DMS153 treated with DMSO at 0.1 percent for 48 hours (cell line): ENCODE data around the gene DBI.
"Not testable (repeated sequence)": the region's sequence is repeated elsewhere in the genome, so short reads cannot be mapped to it uniquely, and the experiment has no call there.

Source experiments
- DNase-seq: peaks from one replicate; lab custom pipeline; 2025; ENCODE audit not compliant: unreplicated experiment; lab: John Stamatoyannopoulos, UW

Gene DBI

DNA sequence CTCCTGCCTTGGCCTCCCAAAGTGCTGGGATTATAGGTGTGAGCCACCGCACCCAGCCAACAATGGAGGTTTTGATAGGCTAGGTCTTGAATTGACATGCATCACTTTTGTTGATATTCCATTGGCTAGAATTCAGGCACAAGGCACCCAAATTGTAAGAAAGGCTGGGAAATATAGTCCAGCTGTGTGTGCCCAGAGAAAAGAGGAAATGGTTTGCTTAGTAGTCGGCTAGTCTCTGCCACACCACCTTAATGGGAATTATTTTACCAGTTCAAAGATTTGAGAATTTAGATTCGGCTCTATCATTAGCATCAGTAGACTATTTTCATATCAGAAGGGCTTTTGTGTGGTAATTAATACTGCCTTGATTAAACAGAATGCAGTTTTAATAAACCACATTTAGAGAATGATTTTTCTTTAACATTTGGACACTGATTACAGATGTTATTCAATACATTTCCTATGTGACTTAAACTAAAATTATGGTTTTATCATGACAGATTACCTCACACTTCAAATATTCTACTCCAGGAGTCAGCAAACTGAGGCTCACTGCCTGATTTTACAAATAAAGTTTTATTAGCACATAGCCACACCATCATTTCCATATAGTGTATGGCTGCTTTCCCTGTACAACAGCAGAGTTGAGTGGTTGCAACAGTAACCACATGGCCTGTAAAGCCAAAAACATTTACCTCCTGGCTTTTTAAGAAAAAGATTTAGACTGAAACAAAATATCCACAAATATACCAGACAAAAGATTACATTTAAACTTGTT, 27.4 kb downstream of the DBI start:
- DNase-seq: no peak

DNA sequence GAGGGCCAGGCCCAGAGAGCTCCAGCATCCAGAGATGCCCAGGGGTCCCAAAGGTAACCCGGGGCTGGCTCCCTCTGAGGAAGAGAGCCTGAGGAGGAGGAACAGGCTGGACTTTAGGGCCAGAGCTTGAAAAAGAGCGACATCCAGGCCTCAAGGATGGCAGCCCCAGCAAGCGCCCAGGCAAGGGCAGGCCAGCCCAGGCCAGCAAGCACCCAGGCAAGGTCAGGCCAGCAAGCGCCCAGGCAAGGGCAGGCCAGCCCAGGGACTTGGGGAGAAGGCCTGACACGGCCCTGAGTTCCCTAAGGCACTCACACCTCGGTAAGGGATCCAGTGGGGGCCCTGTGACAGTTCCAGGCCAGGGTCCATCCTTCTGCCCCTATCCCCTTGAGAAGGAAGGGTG, 30.4 kb downstream of the DBI start:
- DNase-seq: no peak

DNA sequence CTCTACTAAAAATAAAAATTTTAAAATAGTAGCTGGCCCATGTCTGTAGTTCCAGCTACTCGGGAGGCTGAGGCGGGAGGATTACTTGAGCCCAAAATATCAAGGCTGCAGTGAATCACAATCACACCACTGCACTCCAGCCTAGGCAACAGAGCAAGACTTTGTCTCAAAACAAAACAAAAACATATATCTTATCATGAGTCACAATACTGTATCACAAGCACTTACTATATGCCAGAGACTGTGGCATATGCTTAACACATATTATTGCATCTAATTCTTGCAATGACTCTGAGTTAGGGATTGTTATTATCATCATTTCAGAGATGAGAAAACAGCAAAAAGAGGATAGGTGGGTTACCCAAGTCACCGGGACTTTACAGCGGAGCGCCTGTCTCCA, 35.3 kb downstream of the DBI start:
- no peak for DNase-seq

DNA sequence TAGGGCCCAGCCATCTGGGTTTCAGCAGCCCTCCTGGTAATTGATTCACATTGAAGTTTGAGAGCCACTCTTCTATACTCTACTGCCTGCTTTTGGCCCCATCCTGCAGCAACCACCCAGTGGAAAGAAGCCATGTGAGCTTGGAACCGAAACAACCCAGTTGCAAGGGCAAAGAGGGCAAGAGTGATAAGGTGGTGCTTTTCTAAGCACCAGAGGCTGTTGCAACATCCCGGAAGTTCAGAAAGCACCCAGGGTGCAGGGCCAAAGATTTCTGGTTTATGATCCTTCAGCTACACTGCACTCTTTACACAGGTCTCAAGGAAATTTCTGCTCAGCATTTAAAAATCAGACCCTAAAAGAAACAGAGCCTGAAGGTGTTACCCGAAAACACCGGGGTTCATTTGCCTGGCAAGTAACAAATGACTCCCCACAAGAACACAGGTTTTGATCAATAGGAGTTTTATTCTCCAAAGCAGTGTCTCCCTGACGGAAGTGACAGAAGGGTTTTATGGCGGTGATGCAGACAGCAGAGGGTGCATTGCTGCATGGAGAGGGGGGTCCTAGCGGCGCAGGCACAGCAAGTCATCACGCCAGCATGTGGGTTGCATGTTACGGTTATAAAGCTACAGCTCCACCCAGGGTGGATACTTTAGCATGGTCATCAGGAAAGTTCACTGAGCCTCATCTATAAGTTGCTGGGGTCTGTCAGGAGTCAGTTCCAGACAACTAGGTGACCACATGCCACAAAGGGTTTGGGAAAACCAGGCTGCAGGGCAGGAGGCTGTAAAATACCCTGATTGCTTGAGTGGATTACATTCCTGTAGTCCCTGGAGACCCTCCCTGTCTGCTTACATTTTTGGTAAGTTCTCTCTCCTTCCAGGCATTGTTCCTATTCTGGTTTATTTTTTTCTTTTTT, 36.1 kb downstream of the DBI start:
- DNase-seq: no peak

DNA sequence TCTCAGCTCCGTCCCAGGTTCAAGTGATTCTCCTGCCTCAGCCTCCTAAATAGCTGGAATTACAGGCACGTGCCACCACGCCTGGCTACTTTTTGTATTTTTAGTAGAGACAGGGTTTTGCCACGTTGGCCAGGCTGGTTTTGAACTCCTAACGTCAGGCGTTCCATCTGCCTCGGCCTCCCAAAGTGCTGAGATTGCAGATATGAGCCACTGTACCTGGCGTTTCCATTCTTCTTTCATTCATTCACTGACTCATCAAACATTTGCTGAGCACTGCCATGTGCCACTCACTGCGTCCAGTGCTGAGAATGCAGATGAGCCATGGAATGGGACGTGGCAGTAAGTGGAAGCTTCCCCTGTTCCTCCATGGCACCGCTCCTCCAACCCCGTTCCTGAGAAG, 36.8 kb downstream of the DBI start:
- not testable (repeated sequence) for DNase-seq

DNA sequence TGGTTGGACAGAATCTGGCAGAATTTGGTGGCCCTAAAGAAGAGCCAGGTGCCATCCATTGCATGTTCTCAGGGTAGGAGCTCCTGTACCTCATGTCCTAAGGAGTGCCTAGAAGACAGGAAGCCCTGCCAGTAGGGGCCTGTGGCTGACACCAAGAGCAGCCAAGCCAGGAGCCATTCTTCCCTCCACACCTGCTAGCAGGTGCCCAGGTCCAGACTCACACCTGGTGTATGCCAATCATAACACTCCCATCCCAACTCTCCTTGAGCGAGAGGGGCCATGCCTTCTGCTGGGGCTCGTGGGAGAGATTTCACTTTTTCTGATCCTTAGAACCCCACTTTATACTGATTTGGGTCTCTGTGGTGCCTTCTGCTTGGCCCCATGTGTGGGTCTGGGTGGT, 38.4 kb downstream of the DBI start:
- no peak for DNase-seq

DNA sequence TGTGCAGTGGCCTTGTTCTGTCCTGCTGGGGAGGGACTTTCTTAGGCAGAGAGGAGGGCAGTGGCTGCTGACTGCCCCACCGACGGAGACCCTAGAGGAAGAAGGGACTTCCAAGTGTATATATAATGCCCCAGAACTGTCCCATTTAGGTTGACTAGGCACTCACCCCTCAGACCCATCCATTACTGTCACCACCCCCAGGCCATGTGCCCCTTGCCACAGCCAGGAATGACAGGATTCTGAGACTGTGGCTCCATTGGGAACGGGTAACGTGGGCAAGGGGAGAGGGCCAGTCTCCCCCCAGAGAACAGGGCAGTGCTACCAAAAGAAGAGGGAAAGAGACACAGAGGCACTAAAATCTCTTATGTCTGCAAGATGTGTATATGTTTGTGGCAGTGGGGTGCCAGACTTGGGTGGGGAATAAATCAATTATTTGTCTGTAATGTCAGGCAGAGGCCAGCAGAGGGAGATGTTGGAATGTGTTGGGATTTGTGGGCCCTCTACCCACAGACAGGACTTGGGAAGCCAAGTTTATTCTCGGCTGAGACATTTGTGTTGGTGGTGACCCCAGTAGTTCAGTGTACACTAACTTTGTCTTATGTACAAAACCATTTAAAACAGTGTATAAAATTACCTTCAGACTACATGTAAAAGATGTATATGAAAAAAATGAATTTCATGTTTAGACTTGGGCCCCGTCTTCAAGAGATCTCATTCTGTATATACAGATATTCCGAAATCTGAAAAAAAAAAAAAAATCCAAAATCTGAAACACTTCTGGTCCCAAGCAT, 40.8 kb downstream of the DBI start:
- peak; percentile 55 for DNase-seq

DNA sequence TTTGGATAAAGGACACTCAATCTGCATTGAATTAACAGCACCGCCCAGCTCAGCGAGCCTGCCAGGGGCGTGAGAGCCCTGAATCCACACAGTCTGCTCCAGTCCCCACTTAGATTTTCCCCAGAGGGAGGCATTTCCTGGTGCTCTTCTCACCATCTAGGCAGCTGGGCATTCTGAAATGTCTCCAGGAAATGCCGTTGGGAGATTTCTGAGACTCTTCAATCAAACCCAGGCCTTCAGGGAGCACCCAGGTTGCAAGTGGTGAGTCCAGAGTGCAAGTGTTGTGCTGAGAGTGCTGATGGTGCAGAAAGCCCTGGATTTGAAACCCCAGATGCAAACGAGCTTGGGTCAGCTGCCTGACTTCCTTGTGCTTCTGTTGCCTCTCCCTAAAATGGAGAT, 41.4 kb downstream of the DBI start:
- peak; percentile 44 for DNase-seq

DNA sequence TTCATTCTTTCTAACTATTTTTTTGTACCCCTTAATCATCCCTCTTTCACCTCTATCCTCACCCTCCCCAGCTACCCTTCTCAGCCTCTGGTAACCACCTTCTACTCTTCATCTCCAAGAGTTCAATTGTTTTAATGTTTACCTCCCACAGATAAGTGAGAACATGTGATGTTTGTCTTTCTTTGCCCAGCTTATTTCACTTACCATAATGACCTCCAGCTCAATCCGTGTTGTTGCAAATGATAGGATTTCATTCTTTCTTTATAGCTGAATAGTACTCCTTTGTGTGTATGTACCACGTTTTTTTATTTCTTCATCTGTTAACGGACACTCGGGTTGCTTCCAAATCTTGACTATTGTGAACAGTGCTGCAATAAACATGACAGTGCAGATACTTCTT, 42.7 kb downstream of the DBI start:
- no peak for DNase-seq

DNA sequence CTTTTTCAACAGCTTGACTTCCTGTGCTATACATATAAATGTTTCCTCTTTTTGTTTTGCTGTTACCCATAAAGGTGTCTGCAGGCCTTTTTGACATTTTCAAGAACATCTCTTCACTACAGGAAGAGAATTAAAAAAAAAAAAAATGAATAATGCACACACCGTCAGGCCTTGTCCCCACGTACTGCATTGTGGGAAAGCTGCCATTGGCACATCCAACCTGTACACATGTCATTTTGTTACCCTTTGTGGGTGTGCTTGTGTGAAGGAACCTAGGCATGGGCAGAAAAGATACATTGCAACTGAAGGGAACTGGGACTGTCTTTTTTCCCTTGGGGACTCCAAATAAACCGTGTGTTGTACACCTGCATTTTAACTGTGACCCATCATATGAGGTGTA, 48.1 kb downstream of the DBI start:
- DNase-seq: no peak

DNA sequence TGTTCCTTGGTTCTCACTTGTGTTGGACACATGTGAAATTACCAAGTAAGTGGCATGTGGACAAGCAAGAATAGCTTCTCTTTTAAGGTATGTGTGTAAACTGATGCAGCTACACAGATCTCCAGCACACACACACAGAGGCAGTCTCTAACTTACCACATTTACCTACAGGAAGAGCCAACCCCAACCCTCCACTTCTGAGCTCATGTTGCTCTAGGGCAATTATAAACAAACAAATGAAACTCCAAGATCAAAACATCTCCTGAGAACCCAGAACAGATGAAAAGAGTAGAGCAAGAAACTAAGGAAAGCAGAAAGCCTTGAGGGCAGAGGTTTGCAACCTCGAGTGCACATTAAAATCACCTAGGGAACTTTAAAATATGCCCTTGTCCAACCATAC, 48.9 kb downstream of the DBI start:
- no peak for DNase-seq

DNA sequence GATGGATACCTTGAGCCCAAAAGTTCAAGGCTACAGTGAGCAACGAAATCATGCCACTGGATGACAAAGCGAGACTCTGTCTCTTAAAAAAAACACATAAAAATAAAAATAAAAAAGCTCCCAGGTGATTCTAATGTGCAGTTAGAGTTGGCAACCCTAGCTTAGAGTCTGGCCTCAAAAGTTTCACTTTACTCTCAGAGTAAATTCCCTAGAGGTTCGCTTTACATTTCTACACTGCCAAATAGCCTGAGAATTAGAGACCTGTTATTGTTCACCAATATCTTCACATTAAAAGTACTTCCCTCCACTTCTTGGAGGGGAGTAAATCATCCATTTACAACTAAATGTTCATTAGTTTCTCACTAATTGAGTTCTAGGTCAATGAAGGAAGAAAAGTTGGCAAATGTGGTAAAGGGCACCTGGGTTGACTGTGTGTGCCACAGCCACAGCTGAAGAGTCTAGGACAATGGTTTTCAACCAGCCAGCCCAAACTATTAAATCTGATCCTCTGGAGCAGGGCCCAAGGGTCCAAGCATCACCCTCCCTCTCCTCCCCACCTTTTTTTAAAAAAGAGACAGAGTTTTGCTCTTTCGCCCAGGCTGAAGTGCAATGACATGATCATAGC, 49.6 kb downstream of the DBI start:
- no peak for DNase-seq

DNA sequence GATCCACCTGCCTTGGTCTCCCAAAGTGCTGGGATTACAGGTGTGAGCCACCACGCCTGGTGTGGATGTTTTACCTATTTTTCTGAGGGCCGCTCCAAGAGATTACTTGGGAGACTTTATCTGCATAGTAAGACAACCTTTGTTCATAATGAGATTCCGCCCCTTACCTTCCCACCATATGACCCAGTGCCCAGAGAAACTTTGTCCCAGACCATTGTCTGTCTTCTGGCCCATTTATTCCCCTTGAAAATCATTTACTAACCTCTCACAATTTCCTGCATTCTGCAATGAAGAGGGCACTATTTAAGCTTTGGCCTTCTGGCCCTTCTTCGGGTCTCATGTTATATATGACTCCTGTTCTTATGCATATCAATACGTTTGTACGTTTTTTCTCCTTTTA, 51.1 kb downstream of the DBI start:
- no peak for DNase-seq

DNA sequence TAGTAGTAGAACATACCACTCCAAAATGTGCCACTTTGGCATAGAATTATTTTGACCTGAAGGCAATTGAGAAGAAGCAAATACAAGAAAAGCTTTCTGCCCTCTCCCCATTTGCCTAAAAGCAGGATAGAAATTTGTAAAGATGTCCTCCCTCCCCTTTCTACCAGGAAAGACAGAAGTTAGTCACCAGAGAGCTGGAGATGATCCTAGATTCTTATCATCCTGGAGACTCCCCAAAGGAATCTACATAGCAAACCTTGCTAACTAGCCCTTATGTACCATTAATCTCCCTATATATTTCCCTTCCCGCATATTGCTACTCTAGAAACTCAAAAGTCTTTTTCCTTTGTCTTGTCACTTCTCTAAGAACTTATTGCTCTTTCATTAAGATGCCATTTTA, 52.3 kb downstream of the DBI start:
- DNase-seq: no peak

DNA sequence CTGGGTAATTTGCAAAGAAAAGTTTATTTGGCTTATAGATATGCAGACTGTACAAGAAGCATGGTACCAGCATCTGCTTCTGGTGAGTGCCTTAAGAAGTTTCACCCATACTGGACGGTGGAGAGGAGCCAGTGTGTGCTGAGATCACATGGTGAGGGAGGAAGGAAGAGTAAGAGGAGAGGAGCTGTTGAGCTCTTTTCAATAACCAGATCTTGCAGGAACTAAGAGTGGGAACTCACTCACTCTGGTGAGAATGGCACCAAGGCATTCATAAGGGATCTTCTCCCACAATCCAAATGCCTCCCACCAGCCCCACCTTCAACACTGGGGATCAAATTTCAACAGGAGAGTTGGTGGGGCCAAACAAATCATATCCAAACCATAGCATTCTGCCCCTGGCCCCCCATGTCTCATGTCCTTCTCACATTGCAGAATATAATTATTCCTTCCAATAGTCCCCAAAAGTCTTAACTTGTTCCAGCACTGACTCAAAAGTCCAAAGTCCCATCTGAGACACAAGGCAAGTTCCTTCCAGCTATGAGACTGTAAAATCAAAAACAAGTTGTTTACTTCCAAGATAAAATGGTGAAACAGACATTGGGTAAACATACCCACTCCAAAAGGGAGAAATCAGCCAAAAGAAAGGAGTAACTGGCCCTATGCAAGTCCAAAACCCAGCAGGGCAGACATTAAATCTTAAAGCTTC, 53.2 kb downstream of the DBI start:
- no peak for DNase-seq

DNA sequence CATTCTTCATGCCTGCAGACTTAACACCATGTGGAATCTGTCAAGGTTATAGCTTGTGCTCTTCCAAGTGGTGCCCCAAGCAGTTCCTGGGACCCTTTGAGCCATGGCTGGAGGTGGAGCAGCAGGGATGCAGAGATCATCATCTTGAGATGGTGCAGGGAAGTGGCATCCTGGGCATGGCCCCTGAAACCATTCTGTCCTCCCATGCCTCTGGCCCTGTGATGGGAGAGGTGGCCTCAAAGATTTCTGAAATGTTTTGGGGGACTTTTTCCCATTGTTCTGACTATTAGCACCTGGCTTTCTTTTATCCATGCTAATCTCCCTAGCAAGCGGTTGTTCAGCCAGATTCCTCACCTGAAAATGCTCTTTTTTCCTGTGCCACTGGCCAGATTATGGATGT, 54.5 kb downstream of the DBI start:
- DNase-seq: no peak

DNA sequence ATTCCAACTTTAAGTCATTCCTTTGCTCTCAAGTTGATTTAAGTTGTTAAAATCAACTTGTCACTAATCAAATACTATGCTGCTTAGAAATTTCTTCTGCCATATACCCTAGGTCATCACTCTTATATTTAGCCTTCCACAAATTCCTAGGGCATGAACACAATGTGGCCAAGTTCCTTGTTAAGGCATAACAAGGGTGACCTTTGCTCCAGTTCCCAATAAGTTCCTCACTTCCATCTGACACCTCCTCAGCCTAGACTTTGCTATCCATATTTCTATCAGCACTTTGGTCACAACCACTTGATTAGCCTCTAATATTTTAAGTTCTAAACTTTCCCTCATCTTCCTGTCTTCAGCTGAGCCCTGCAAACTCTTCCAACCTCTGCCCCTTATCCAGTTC, 55.0 kb downstream of the DBI start:
- no peak for DNase-seq
